B cell (primary cell): ENCODE results near the gene MED27. TPM values are rescaled to one million over a fixed set of nuclear protein-coding genes. Genes with fewer than 3 reads are reported as not detected.

Experiments
- ATAC-seq: fragments of 200-7000 bp; cut with Tn5 transposase; one replicate; pipeline ENCODE4 v1.10.0; 2021; ENCODE audit warnings: low read depth, mild to moderate bottlenecking, moderate number of reproducible peaks, moderate library complexity
- CTCF ChIA-PET: fragments of 350-600 bp; sonication (Branson Sonifier 250); formaldehyde crosslinking; loops from one replicate; lab custom pipeline; 2021; ENCODE audit warnings: antibody characterized with exemption, inconsistent platforms; lab: Charles Lee
- POLR2A ChIA-PET: fragments of 350-600 bp; sonication (Branson Sonifier 250); formaldehyde crosslinking; loops from one replicate; lab custom pipeline; 2021; ENCODE audit warnings: antibody characterized with exemption; lab: Charles Lee
- DNase-seq: peaks from one replicate; pipeline ENCODE4 v3.0.0; 2013
- H2AFZ ChIP-seq: 2 replicates; pipeline ENCODE4 v1.6.1; 2012; ENCODE audit warnings: mild to moderate bottlenecking, low read depth, low read length; ENCODE audit not compliant: insufficient read depth, poor library complexity, severe bottlenecking
- H3K27ac ChIP-seq, 2 donors: 1 replicate in 1 of 2; 2 replicates in 1 of 2; pipeline ENCODE4 v1.5.1; 2012 to 2013; ENCODE audit warnings: low read length in 2 of 2, mild to moderate bottlenecking in 2 of 2, moderate library complexity in 1 of 2
- H3K27me3 ChIP-seq, 4 experiments: fragments of 200-600 bp in 1 of 4; sonication (generic) in 1 of 4; replicated peaks in 1 of 4; 1 replicate in 2 of 4; 2 replicates in 2 of 4; pipeline versions ENCODE4 v1.6.1 to v1.7.0; 2013 to 2016; ENCODE audit warnings: low read length in 3 of 4, mild to moderate bottlenecking in 2 of 4, mixed read lengths in 1 of 4, moderate library complexity in 1 of 4; ENCODE audit not compliant: insufficient read depth in 4 of 4, control insufficient read depth in 3 of 4; ENCODE audit errors: control extremely low read depth in 1 of 4
- H3K36me3 ChIP-seq, 2 experiments: replicated peaks in 1 of 2; 1 replicate in 1 of 2; 2 replicates in 1 of 2; pipeline versions ENCODE4 v1.6.1 to v1.7.1; 2013; ENCODE audit warnings: low read length in 1 of 2; ENCODE audit not compliant: insufficient read depth in 2 of 2, control insufficient read depth in 1 of 2; ENCODE audit errors: control extremely low read depth in 1 of 2, extremely low read depth in 1 of 2
- H3K4me1 ChIP-seq, 2 donors: fragments of 200-600 bp in 1 of 2; sonication (generic) in 1 of 2; 1 replicate in 1 of 2; 2 replicates in 1 of 2; pipeline versions ENCODE4 v1.5.1 to v1.6.1; 2013 to 2017; ENCODE audit warnings: low read length in 2 of 2; ENCODE audit not compliant: control insufficient read depth in 2 of 2, insufficient read depth in 2 of 2
- H3K4me2 ChIP-seq: replicated peaks from 2 replicates; pipeline ENCODE3; 2012; ENCODE audit warnings: mild to moderate bottlenecking, low read depth, low read length; ENCODE audit not compliant: poor library complexity, severe bottlenecking
- H3K4me3 ChIP-seq, 5 experiments: fragments of 200-600 bp in 1 of 5; sonication (generic) in 1 of 5; 1 replicate in 3 of 5; 2 replicates in 2 of 5; pipeline versions ENCODE4 v1.5.1 to v1.7.0; 2011 to 2016; ENCODE audit warnings: low read length in 4 of 5, mild to moderate bottlenecking in 4 of 5, low read depth in 2 of 5, control low read depth in 1 of 5, moderate library complexity in 1 of 5; ENCODE audit not compliant: insufficient read depth in 1 of 5; ENCODE audit errors: control extremely low read depth in 1 of 5, extremely low read depth in 1 of 5
- H3K79me2 ChIP-seq: fragments of 200-600 bp; sonication (generic); one replicate; pipeline ENCODE4 v1.6.0; 2016; ENCODE audit warnings: low read length; ENCODE audit not compliant: control insufficient read depth, insufficient read depth
- H3K9ac ChIP-seq: fragments of 200-600 bp; sonication (generic); 2 replicates; pipeline ENCODE4 v1.6.1; 2017; ENCODE audit warnings: mild to moderate bottlenecking, low read length, moderate library complexity
- H3K9me3 ChIP-seq, 3 donors: one replicate each; pipeline versions ENCODE4 v1.6.1 to v1.7.1; 2013; ENCODE audit warnings: low read length in 2 of 3; ENCODE audit not compliant: control insufficient read depth in 2 of 3, insufficient read depth in 1 of 3; ENCODE audit errors: control extremely low read depth in 1 of 3
- H4K20me1 ChIP-seq: 2 replicates; pipeline ENCODE4 v1.6.0; 2012; ENCODE audit warnings: mild to moderate bottlenecking, low read length; ENCODE audit not compliant: insufficient read depth, control insufficient read depth, poor library complexity, severe bottlenecking
- H3K27ac Mint-ChIP-seq: one replicate; pipeline ENCODE4 v1.8.0; 2021; ENCODE audit warnings: mixed read lengths
- H3K27me3 Mint-ChIP-seq: one replicate; pipeline ENCODE4 v1.8.0; 2021; ENCODE audit warnings: mixed read lengths
- H3K4me1 Mint-ChIP-seq: one replicate; pipeline ENCODE4 v1.8.0; 2021; ENCODE audit warnings: mixed read lengths
- H3K4me3 Mint-ChIP-seq: one replicate; pipeline ENCODE4 v1.8.0; 2021; ENCODE audit warnings: mixed read lengths
- H3K9me3 Mint-ChIP-seq: one replicate; pipeline ENCODE4 v1.8.0; 2022; ENCODE audit warnings: mixed read lengths; ENCODE audit not compliant: insufficient read depth
- EZH2 ChIP-seq: IDR thresholded peaks from 2 replicates; pipeline ENCODE4 v1.6.1; 2012; ENCODE audit warnings: borderline replicate concordance, low read depth, mild to moderate bottlenecking, moderate library complexity, low read length; ENCODE audit not compliant: insufficient read depth, poor library complexity, severe bottlenecking
- WGBS: methylation state at CpG from one replicate; pipeline ENCODE4 v1.1.5; 2013; ENCODE audit warnings: missing lambda C conversion rate; ENCODE audit not compliant: insufficient coverage; 5-methylcytosine and 5-hydroxymethylcytosine counted together
- intact Hi-C: fragments of 100-400 bp; cut with micrococcal nuclease; formaldehyde crosslinking; loops from one replicate; pipeline ENCODE4 v1.10.0; 2022
- polyA plus RNA-seq: library from polyadenylated mRNA; depleted of rRNA; stranded (reverse); fragments of >200 nt; gene quantifications from 2 replicates; pipeline ENCODE4 v1.2.3, GENCODE V29; 2012
- total RNA-seq, 2 donors: library from RNA; stranded (reverse); fragments of 120-200 nt in 1 of 2; gene quantifications; 1 replicate in 1 of 2; 2 replicates in 1 of 2; pipeline versions ENCODE4 v1.2.3 to v1.2.4, GENCODE V29; 2013 to 2022
- TF ChIP-seq, protein P1 (sequence below): fragments of 200-600 bp; IDR thresholded peaks from one replicate; pipeline ENCODE4 v1.8.0; 2022; ENCODE audit warnings: antibody characterized with exemption, mild to moderate bottlenecking

The MED27 gene
- total and polyA plus RNA-seq, 2 donors (not counting 1 experiment from before 2014, with no cell fraction given), result 17.4 to 17.7 TPM

DNA sequence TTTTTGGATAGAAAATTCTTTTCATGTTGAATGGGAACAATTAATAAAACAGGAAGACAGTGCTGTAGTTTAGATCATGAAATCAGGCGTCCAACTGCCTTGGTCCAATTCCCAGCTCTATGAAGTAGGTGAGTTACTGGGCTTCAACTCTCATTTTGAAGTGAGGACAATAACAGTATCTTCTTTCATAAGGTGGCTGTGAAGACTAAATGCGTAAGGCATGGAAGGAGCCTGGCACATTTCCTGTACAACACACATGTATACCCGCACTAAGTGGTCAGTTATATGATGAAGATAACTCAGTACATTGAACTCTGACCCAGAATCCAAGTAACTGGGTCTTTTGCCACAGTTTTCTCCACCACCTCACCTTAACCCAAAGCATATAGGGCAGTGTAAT is 120.6 kb downstream of the MED27 start:
- Histone ChIP-seq H3K27me3 (no peaks in the 10 kb centered on the region), H3K79me2 (peaks cover 4% of the 10 kb centered on the region), H3K36me3 (peaks cover 0 to 2% of the 10 kb centered on the region in 2 experiments), H4K20me1 (no peaks in the 10 kb centered on the region), H3K4me3 (no peak overlapping the region), H3K4me1 (no peaks in the 10 kb centered on the region), H2AFZ (no peak overlapping the region), H3K9me3 (no peaks in the 10 kb centered on the region), H3K27ac (no peak overlapping the region), H3K9ac (no peak overlapping the region), H3K4me2 (no peak overlapping the region)
- ChIA-PET CTCF (no interaction called here), POLR2A (no interaction called here)
- WGBS, result 86% methylated on average over 1 of the region's 3 CpGs
- H3K9me3 Mint-ChIP-seq, result no peaks in the 10 kb centered on the region
- no peaks in the 10 kb centered on the region for H3K4me1 Mint-ChIP-seq
- H3K27me3 Mint-ChIP-seq, result no peaks in the 10 kb centered on the region
- intact Hi-C loops, result no loop called here
- ATAC-seq, result no peak
- TF ChIP-seq, protein P1, sequence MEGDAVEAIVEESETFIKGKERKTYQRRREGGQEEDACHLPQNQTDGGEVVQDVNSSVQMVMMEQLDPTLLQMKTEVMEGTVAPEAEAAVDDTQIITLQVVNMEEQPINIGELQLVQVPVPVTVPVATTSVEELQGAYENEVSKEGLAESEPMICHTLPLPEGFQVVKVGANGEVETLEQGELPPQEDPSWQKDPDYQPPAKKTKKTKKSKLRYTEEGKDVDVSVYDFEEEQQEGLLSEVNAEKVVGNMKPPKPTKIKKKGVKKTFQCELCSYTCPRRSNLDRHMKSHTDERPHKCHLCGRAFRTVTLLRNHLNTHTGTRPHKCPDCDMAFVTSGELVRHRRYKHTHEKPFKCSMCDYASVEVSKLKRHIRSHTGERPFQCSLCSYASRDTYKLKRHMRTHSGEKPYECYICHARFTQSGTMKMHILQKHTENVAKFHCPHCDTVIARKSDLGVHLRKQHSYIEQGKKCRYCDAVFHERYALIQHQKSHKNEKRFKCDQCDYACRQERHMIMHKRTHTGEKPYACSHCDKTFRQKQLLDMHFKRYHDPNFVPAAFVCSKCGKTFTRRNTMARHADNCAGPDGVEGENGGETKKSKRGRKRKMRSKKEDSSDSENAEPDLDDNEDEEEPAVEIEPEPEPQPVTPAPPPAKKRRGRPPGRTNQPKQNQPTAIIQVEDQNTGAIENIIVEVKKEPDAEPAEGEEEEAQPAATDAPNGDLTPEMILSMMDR, result no peak
- no peak for TF ChIP-seq EZH2
- no peak for DNase-seq
- no peak overlapping the region for H3K4me3 Mint-ChIP-seq
- no peak overlapping the region for H3K27ac Mint-ChIP-seq

DNA sequence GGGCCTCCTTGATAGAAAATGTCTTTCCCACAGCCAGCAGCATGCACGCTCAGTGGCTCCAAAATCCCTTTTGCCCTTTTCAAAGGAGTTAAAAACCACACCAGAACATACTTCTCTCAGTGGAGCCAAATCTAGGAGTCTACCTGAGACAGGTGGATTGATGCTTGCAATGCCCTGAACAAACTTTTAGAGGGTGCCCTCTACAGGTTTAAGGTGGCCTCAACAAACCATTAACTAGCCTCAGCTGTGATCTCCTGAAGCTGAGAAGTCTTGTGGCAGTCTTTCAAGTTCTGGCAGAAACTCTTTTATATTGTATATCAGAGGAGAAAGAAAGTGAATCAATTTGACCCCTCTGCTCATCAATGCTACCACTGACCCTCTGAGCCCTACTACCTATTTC is 125.4 kb downstream of the MED27 start:
- POLR2A ChIA-PET, result no interaction called here

More for the DNA sequence above, 125.4 kb downstream of the MED27 start:
- CTCF ChIA-PET, result no interaction called here
- no peak overlapping the region for H3K27ac Mint-ChIP-seq
- no peak for DNase-seq
- H3K27me3 ChIP-seq, result no peaks in the 10 kb centered on the region
- intact Hi-C loops, result no loop called here
- no peaks in the 10 kb centered on the region for H3K9me3 ChIP-seq
- H3K79me2 ChIP-seq, result no peaks in the 10 kb centered on the region
- no peak overlapping the region for H3K4me3 Mint-ChIP-seq
- H3K36me3 ChIP-seq, result no peaks in the 10 kb centered on the region
- ATAC-seq, result no peak
- no peak overlapping the region for H3K9ac ChIP-seq
- H3K4me2 ChIP-seq, result no peak overlapping the region
- H2AFZ ChIP-seq, result no peak overlapping the region
- H3K9me3 Mint-ChIP-seq, result no peaks in the 10 kb centered on the region
- peaks cover 5% of the 10 kb centered on the region for H3K4me1 Mint-ChIP-seq
- peaks cover 8% of the 10 kb centered on the region for H4K20me1 ChIP-seq
- H3K27me3 Mint-ChIP-seq, result no peaks in the 10 kb centered on the region
- TF ChIP-seq, protein P1, result no peak
- no peak for TF ChIP-seq EZH2
- no peak overlapping the region for H3K4me3 ChIP-seq
- H3K27ac ChIP-seq, result no peak overlapping the region
- H3K4me1 ChIP-seq, result no peaks in the 10 kb centered on the region
- 100% methylated on average over 1 of the region's 1 CpG for WGBS
